Measurements from ENCODE around the gene MSRB1. TPM values are rescaled to one million over a fixed set of nuclear protein-coding genes. Genes with fewer than 3 reads are reported as not detected.

The MSRB1 gene
- total and polyA plus RNA-seq, 2 of the 13 experiments (the other 11 are each of a cell fraction or from before 2014, with no cell fraction given): 32.1 to 75.4 TPM

- peak; percentile 66 for TF ChIP-seq FOXC1 (CRISPR knock-in tag; IDR thresholded peaks at IDR 0.05; ENCODE audit: borderline replicate concordance)
- TF ChIP-seq ZFP1 (CRISPR knock-in tag; IDR thresholded peaks at IDR 0.05): no peak
- TF ChIP-seq ZNF124 (CRISPR knock-in tag; IDR thresholded peaks at IDR 0.05): 0 out of 2 replicates have a peak, but pooled peaks have one; percentile 16
- TF ChIP-seq ZNF614 (CRISPR knock-in tag; IDR thresholded peaks at IDR 0.05; ENCODE audit: borderline replicate concordance): no peak
- no peak; the same call in 1 of the 2 replicates for TF ChIP-seq ZNF350 (CRISPR knock-in tag; IDR thresholded peaks at IDR 0.05; ENCODE audit: borderline replicate concordance, low read depth)
- TF ChIP-seq GMEB2 (CRISPR knock-in tag; IDR thresholded peaks at IDR 0.05; ENCODE audit: low read depth): no peak
- TF ChIP-seq ZMYM4 (CRISPR knock-in tag; IDR thresholded peaks at IDR 0.05): peak; percentile 8; the same call in 1 of the 2 replicates
- TF ChIP-seq ZNF569 (CRISPR knock-in tag; IDR thresholded peaks at IDR 0.05; ENCODE audit: borderline replicate concordance): no peak
- no peak for TF ChIP-seq BHLHE40 (IDR thresholded peaks at IDR 0.05; ENCODE audit: low read length)
- TF ChIP-seq FOXO1 (CRISPR knock-in tag; IDR thresholded peaks at IDR 0.05): 0 out of 2 replicates have a peak, but pooled peaks have one; percentile 9
- no peak for TF ChIP-seq ZNF441 (CRISPR knock-in tag; IDR thresholded peaks at IDR 0.05; ENCODE audit: borderline replicate concordance)
- TF ChIP-seq, protein P1, sequence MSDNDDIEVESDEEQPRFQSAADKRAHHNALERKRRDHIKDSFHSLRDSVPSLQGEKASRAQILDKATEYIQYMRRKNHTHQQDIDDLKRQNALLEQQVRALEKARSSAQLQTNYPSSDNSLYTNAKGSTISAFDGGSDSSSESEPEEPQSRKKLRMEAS (IDR thresholded peaks at IDR 0.05): peak; percentile 92
- TF ChIP-seq ZBTB10 (CRISPR knock-in tag; IDR thresholded peaks at IDR 0.05; ENCODE audit: borderline replicate concordance): no peak
- TF ChIP-seq ZNF577 (CRISPR knock-in tag; IDR thresholded peaks at IDR 0.05; ENCODE audit: borderline replicate concordance, low read depth): no peak
- TF ChIP-seq KLF16 (CRISPR knock-in tag; IDR thresholded peaks at IDR 0.05): peak in 1 of 2 experiments; percentile 79; a peak in 2 of 4 replicates
- TF ChIP-seq ZKSCAN1 (IDR thresholded peaks at IDR 0.05; ENCODE audit: low read length): no peak
- TF ChIP-seq NFRKB (IDR thresholded peaks at IDR 0.05): no peak
- TF ChIP-seq KDM1A (CRISPR knock-in tag; IDR thresholded peaks at IDR 0.05): no peak
- TF ChIP-seq REPIN1 (CRISPR knock-in tag; IDR thresholded peaks at IDR 0.05; ENCODE audit: borderline replicate concordance, low read depth): no peak
- TF ChIP-seq TCF12 (IDR thresholded peaks at IDR 0.05): no peak
- no peak for TF ChIP-seq TCF12 (CRISPR knock-in tag; IDR thresholded peaks at IDR 0.05)
- no peak for TF ChIP-seq ZNF367 (CRISPR knock-in tag; IDR thresholded peaks at IDR 0.05; ENCODE audit: borderline replicate concordance)
- no peak for TF ChIP-seq ATF1 (CRISPR knock-in tag; IDR thresholded peaks at IDR 0.05)
- TF ChIP-seq ZNF331 (CRISPR knock-in tag; IDR thresholded peaks at IDR 0.05): no peak
- TF ChIP-seq, protein P2, sequence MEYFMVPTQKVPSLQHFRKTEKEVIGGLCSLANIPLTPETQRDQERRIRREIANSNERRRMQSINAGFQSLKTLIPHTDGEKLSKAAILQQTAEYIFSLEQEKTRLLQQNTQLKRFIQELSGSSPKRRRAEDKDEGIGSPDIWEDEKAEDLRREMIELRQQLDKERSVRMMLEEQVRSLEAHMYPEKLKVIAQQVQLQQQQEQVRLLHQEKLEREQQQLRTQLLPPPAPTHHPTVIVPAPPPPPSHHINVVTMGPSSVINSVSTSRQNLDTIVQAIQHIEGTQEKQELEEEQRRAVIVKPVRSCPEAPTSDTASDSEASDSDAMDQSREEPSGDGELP (IDR thresholded peaks at IDR 0.05; ENCODE audit: borderline replicate concordance, low read depth): no peak
- TF ChIP-seq ZNF296 (CRISPR knock-in tag; conservative IDR thresholded peaks at IDR 0.05): no peak
- no peak for TF ChIP-seq ZNF589 (CRISPR knock-in tag; conservative IDR thresholded peaks at IDR 0.05)
Measured at GRCh38 chr16:1942810-1943726, at the start of gene MSRB1 (continued).

Data from HepG2 (cell line).